B cell (primary cell): ENCODE measurements around the gene FKBP9. TPM values are rescaled to one million over a fixed set of nuclear protein-coding genes. Genes with fewer than 3 reads are reported as not detected.
A peak's percentile ranks its signal among the peaks of the same experiment; 100 is the strongest.

Experiments
- ATAC-seq: fragments of 200-7000 bp; cut with Tn5 transposase; one replicate; pipeline ENCODE4 v1.10.0; 2021; ENCODE audit warnings: low read depth, mild to moderate bottlenecking, moderate number of reproducible peaks, moderate library complexity
- CTCF ChIA-PET: fragments of 350-600 bp; sonication (Branson Sonifier 250); formaldehyde crosslinking; loops from one replicate; lab custom pipeline; 2021; ENCODE audit warnings: antibody characterized with exemption, inconsistent platforms; lab: Charles Lee
- POLR2A ChIA-PET: fragments of 350-600 bp; sonication (Branson Sonifier 250); formaldehyde crosslinking; loops from one replicate; lab custom pipeline; 2021; ENCODE audit warnings: antibody characterized with exemption; lab: Charles Lee
- DNase-seq: peaks from one replicate; pipeline ENCODE4 v3.0.0; 2013
- H2AFZ ChIP-seq: 2 replicates; pipeline ENCODE4 v1.6.1; 2012; ENCODE audit warnings: mild to moderate bottlenecking, low read depth, low read length; ENCODE audit not compliant: insufficient read depth, poor library complexity, severe bottlenecking
- H3K27ac ChIP-seq, 2 donors: 1 replicate in 1 of 2; 2 replicates in 1 of 2; pipeline ENCODE4 v1.5.1; 2012 to 2013; ENCODE audit warnings: low read length in 2 of 2, mild to moderate bottlenecking in 2 of 2, moderate library complexity in 1 of 2
- H3K27me3 ChIP-seq, 4 experiments: fragments of 200-600 bp in 1 of 4; sonication (generic) in 1 of 4; replicated peaks in 1 of 4; 1 replicate in 2 of 4; 2 replicates in 2 of 4; pipeline versions ENCODE4 v1.6.1 to v1.7.0; 2013 to 2016; ENCODE audit warnings: low read length in 3 of 4, mild to moderate bottlenecking in 2 of 4, mixed read lengths in 1 of 4, moderate library complexity in 1 of 4; ENCODE audit not compliant: insufficient read depth in 4 of 4, control insufficient read depth in 3 of 4; ENCODE audit errors: control extremely low read depth in 1 of 4
- H3K36me3 ChIP-seq, 2 experiments: replicated peaks in 1 of 2; 1 replicate in 1 of 2; 2 replicates in 1 of 2; pipeline versions ENCODE4 v1.6.1 to v1.7.1; 2013; ENCODE audit warnings: low read length in 1 of 2; ENCODE audit not compliant: insufficient read depth in 2 of 2, control insufficient read depth in 1 of 2; ENCODE audit errors: control extremely low read depth in 1 of 2, extremely low read depth in 1 of 2
- H3K4me1 ChIP-seq, 2 donors: fragments of 200-600 bp in 1 of 2; sonication (generic) in 1 of 2; 1 replicate in 1 of 2; 2 replicates in 1 of 2; pipeline versions ENCODE4 v1.5.1 to v1.6.1; 2013 to 2017; ENCODE audit warnings: low read length in 2 of 2; ENCODE audit not compliant: control insufficient read depth in 2 of 2, insufficient read depth in 2 of 2
- H3K4me2 ChIP-seq: replicated peaks from 2 replicates; pipeline ENCODE3; 2012; ENCODE audit warnings: mild to moderate bottlenecking, low read depth, low read length; ENCODE audit not compliant: poor library complexity, severe bottlenecking
- H3K4me3 ChIP-seq, 5 experiments: fragments of 200-600 bp in 1 of 5; sonication (generic) in 1 of 5; 1 replicate in 3 of 5; 2 replicates in 2 of 5; pipeline versions ENCODE4 v1.5.1 to v1.7.0; 2011 to 2016; ENCODE audit warnings: low read length in 4 of 5, mild to moderate bottlenecking in 4 of 5, low read depth in 2 of 5, control low read depth in 1 of 5, moderate library complexity in 1 of 5; ENCODE audit not compliant: insufficient read depth in 1 of 5; ENCODE audit errors: control extremely low read depth in 1 of 5, extremely low read depth in 1 of 5
- H3K79me2 ChIP-seq: fragments of 200-600 bp; sonication (generic); one replicate; pipeline ENCODE4 v1.6.0; 2016; ENCODE audit warnings: low read length; ENCODE audit not compliant: control insufficient read depth, insufficient read depth
- H3K9ac ChIP-seq: fragments of 200-600 bp; sonication (generic); 2 replicates; pipeline ENCODE4 v1.6.1; 2017; ENCODE audit warnings: mild to moderate bottlenecking, low read length, moderate library complexity
- H3K9me3 ChIP-seq, 3 donors: one replicate each; pipeline versions ENCODE4 v1.6.1 to v1.7.1; 2013; ENCODE audit warnings: low read length in 2 of 3; ENCODE audit not compliant: control insufficient read depth in 2 of 3, insufficient read depth in 1 of 3; ENCODE audit errors: control extremely low read depth in 1 of 3
- H4K20me1 ChIP-seq: 2 replicates; pipeline ENCODE4 v1.6.0; 2012; ENCODE audit warnings: mild to moderate bottlenecking, low read length; ENCODE audit not compliant: insufficient read depth, control insufficient read depth, poor library complexity, severe bottlenecking
- H3K27ac Mint-ChIP-seq: one replicate; pipeline ENCODE4 v1.8.0; 2021; ENCODE audit warnings: mixed read lengths
- H3K27me3 Mint-ChIP-seq: one replicate; pipeline ENCODE4 v1.8.0; 2021; ENCODE audit warnings: mixed read lengths
- H3K4me1 Mint-ChIP-seq: one replicate; pipeline ENCODE4 v1.8.0; 2021; ENCODE audit warnings: mixed read lengths
- H3K4me3 Mint-ChIP-seq: one replicate; pipeline ENCODE4 v1.8.0; 2021; ENCODE audit warnings: mixed read lengths
- H3K9me3 Mint-ChIP-seq: one replicate; pipeline ENCODE4 v1.8.0; 2022; ENCODE audit warnings: mixed read lengths; ENCODE audit not compliant: insufficient read depth
- EZH2 ChIP-seq: IDR thresholded peaks from 2 replicates; pipeline ENCODE4 v1.6.1; 2012; ENCODE audit warnings: borderline replicate concordance, low read depth, mild to moderate bottlenecking, moderate library complexity, low read length; ENCODE audit not compliant: insufficient read depth, poor library complexity, severe bottlenecking
- WGBS: methylation state at CpG from one replicate; pipeline ENCODE4 v1.1.5; 2013; ENCODE audit warnings: missing lambda C conversion rate; ENCODE audit not compliant: insufficient coverage; 5-methylcytosine and 5-hydroxymethylcytosine counted together
- intact Hi-C: fragments of 100-400 bp; cut with micrococcal nuclease; formaldehyde crosslinking; loops from one replicate; pipeline ENCODE4 v1.10.0; 2022
- polyA plus RNA-seq: library from polyadenylated mRNA; depleted of rRNA; stranded (reverse); fragments of >200 nt; gene quantifications from 2 replicates; pipeline ENCODE4 v1.2.3, GENCODE V29; 2012
- total RNA-seq, 2 donors: library from RNA; stranded (reverse); fragments of 120-200 nt in 1 of 2; gene quantifications; 1 replicate in 1 of 2; 2 replicates in 1 of 2; pipeline versions ENCODE4 v1.2.3 to v1.2.4, GENCODE V29; 2013 to 2022
- TF ChIP-seq, protein P1 (sequence below): fragments of 200-600 bp; IDR thresholded peaks from one replicate; pipeline ENCODE4 v1.8.0; 2022; ENCODE audit warnings: antibody characterized with exemption, mild to moderate bottlenecking

Gene FKBP9
- total and polyA plus RNA-seq, 2 donors (not counting 1 experiment from before 2014, with no cell fraction given), result 0.52 to 0.98 TPM

DNA sequence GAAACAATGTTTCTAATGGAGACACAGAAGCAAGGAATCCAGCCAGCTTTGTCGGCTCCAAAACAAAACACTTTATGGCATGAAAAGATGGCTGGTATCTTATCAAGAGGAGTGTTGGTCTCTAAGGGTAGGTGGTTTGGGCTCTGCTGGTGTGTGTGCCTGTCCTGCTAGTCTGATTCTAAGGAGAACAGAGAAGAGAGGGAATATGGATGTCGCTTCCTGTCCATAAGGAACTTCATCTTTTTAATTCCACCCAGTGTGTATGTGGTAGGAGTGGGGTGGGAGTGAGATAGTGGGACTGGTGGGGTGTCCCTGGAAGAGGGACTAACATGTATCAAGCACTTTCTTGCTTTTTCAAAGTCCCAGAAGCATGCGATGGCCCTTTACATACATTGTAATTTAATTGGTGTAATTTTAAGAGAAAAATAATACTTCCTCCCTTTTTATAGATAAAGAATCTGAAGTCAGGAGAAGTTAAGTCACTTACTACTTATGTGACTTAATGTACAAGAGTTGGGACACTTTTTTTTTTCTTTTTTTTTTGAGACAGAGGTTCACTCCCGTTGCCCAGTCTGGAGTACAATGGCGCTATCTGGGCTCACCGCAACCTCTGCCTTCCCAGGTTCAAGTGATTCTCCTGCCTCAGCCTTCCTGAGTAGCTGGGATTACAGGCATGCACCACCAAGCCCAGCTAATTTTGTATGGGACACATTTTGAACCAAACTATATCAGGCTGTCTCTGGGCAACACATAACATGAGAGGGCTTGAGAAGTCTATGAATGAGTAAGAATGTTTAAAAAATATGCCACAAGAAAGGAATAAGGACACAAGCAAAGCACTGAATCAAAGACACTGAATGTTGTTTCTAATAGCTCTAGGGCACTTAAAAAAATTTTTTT, 86.5 kb downstream of the FKBP9 start:
- peaks cover 57% of the 10 kb centered on the region for H3K4me1 Mint-ChIP-seq
- H2AFZ ChIP-seq, result no peak overlapping the region
- intact Hi-C loops, result loop anchor here (5.0 kb wide), 1 partner anchor 101 kb away; no protein-coding TSS in a partner anchor
- H3K4me3 Mint-ChIP-seq, result no peak overlapping the region
- H3K9ac ChIP-seq, result no peak overlapping the region
- H3K27me3 ChIP-seq, result no peaks in the 10 kb centered on the region
- ATAC-seq (no peak), DNase-seq (no peak)
- H3K4me3 ChIP-seq, result no peak overlapping the region
- WGBS, result 100% methylated on average over 1 of the region's 6 CpGs
- peak overlapping the region in 1 of 2 donors; percentile 53 for H3K27ac ChIP-seq
- POLR2A ChIA-PET, result no interaction called here
- H3K9me3 ChIP-seq, result no peaks in the 10 kb centered on the region
- H3K79me2 ChIP-seq, result peaks cover 89% of the 10 kb centered on the region
- H4K20me1 ChIP-seq, result peaks cover 29% of the 10 kb centered on the region
- H3K36me3 ChIP-seq, result no peaks in the 10 kb centered on the region
- no peaks in the 10 kb centered on the region for H3K9me3 Mint-ChIP-seq
- CTCF ChIA-PET, result interaction anchor here (1.0 to 1.5 kb wide), 4 partner anchors 9 to 63 kb away, joined by 3 to 5 read pairs (median 4); no protein-coding TSS in a partner anchor
- no peak overlapping the region for H3K4me2 ChIP-seq
- TF ChIP-seq, protein P1, sequence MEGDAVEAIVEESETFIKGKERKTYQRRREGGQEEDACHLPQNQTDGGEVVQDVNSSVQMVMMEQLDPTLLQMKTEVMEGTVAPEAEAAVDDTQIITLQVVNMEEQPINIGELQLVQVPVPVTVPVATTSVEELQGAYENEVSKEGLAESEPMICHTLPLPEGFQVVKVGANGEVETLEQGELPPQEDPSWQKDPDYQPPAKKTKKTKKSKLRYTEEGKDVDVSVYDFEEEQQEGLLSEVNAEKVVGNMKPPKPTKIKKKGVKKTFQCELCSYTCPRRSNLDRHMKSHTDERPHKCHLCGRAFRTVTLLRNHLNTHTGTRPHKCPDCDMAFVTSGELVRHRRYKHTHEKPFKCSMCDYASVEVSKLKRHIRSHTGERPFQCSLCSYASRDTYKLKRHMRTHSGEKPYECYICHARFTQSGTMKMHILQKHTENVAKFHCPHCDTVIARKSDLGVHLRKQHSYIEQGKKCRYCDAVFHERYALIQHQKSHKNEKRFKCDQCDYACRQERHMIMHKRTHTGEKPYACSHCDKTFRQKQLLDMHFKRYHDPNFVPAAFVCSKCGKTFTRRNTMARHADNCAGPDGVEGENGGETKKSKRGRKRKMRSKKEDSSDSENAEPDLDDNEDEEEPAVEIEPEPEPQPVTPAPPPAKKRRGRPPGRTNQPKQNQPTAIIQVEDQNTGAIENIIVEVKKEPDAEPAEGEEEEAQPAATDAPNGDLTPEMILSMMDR, result no peak
- no peak for TF ChIP-seq EZH2
- H3K4me1 ChIP-seq, result peaks cover 25 to 35% of the 10 kb centered on the region in 2 donors
- H3K27ac Mint-ChIP-seq, result peak overlapping the region; percentile 73
- no peaks in the 10 kb centered on the region for H3K27me3 Mint-ChIP-seq

DNA sequence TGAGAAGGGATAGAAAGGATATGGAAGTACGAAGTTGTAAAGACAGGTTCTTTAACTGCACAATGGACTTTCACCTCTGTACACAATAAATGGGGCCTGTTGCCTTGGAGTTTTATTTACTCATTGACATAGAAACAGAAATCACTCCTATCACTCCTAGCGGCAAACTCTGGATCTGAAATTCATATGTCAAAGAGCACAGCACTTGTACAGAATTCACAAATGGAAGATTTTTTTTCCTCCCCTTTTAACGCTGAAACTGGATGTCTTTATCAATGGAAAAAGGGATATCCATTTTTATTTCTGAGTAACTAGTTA, 87.1 kb downstream of the FKBP9 start:
- no peaks in the 10 kb centered on the region for H3K36me3 ChIP-seq
- Mint-ChIP-seq H3K4me3 (no peak overlapping the region), H3K27ac (no peak overlapping the region), H3K4me1 (peaks cover 55% of the 10 kb centered on the region), H3K9me3 (no peaks in the 10 kb centered on the region), H3K27me3 (no peaks in the 10 kb centered on the region)
- no CpG with 5 or more reads among the region's 3 CpGs for WGBS
- H3K4me3 ChIP-seq, result no peak overlapping the region
- no peak overlapping the region for H2AFZ ChIP-seq
- peaks cover 25 to 29% of the 10 kb centered on the region in 2 donors for H3K4me1 ChIP-seq
- DNase-seq (no peak), ATAC-seq (no peak)
- intact Hi-C loops, result loop anchor here (5.0 kb wide), 1 partner anchor 102 kb away; no protein-coding TSS in a partner anchor
- TF ChIP-seq EZH2, result no peak
- no peak overlapping the region for H3K4me2 ChIP-seq
- no peaks in the 10 kb centered on the region for H3K27me3 ChIP-seq
- H4K20me1 ChIP-seq, result peaks cover 24% of the 10 kb centered on the region
- POLR2A ChIA-PET, result no interaction called here
- peaks cover 89% of the 10 kb centered on the region for H3K79me2 ChIP-seq
- H3K27ac ChIP-seq, result no peak overlapping the region
- no peak overlapping the region for H3K9ac ChIP-seq
- H3K9me3 ChIP-seq, result no peaks in the 10 kb centered on the region
- CTCF ChIA-PET, result interaction anchor here (1.1 to 1.2 kb wide), 3 partner anchors 18 to 65 kb away, joined by 3 to 4 read pairs (median 4); partner anchors contain the start of gene RP9
